ENCODE data around the gene WDR72. TPM values are rescaled to one million over a fixed set of nuclear protein-coding genes. Genes with fewer than 3 reads are reported as not detected.

WDR72 gene
- total RNA-seq, 1 donor from 2014 or later = not detected

DNA sequence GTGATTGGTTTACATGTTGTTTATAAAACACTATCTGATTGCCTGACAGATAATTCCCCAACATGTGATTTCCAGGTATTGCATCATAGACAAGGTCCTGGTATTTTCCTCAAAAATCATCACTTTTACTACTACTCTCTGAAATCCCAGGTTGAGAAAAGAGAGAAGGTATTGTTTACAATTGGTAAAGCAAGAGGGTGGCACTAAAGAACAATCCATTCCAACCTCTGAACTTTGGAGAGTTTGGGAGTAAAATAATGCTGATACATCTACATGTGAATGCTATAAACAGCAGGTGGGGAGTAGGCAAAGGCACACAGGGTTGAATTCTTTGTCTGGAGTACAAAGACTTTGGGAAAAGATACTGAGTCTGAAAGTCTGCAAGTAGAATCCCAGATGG lies 134.2 kb downstream of the WDR72 start:
- intact Hi-C loops (cut with micrococcal nuclease) = no loop called here
- H3K4me3 Mint-ChIP-seq (ENCODE audit: low read depth) = no peak overlapping the region

DNA sequence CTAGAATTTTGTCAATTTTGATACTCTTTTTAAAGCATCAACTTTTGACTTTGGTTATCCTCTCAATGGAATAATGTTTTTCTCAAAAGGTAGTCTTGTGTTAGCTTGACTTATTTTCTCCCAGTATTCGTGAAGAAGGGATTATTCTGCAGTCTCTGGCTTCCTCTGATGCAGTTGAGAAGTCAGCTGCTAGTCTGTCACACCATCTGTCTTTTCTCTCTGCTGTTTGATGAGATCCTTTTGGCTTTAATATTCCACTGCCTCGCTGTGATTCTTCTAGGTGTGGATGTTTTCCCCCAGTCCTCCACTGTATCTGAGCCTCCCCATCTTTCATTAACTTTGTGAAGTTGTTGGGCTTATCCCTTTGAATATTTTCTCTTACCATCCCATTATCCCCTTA lies 141.0 kb downstream of the WDR72 start:
- Mint-ChIP-seq H3K27me3 (ENCODE audit: low read depth) (no peaks in the 10 kb centered on the region), H3K4me3 (ENCODE audit: low read depth) (no peak overlapping the region), H3K9me3 (no peaks in the 10 kb centered on the region), H3K27ac (no peak overlapping the region), H3K36me3 (ENCODE audit: low read depth) (no peaks in the 10 kb centered on the region), H3K4me1 (ENCODE audit: low read depth) (no peaks in the 10 kb centered on the region)
- intact Hi-C loops (cut with micrococcal nuclease) = no loop called here
- DNase-seq (ENCODE audit: low spot score) = no peak

More for the DNA sequence above, 134.2 kb downstream of the WDR72 start:
- Mint-ChIP-seq H3K27ac (no peak overlapping the region), H3K9me3 (peaks cover 3% of the 10 kb centered on the region), H3K36me3 (ENCODE audit: low read depth) (no peaks in the 10 kb centered on the region), H3K27me3 (ENCODE audit: low read depth) (no peaks in the 10 kb centered on the region), H3K4me1 (ENCODE audit: low read depth) (no peaks in the 10 kb centered on the region)
- DNase-seq (ENCODE audit: low spot score) = no peak

DNA sequence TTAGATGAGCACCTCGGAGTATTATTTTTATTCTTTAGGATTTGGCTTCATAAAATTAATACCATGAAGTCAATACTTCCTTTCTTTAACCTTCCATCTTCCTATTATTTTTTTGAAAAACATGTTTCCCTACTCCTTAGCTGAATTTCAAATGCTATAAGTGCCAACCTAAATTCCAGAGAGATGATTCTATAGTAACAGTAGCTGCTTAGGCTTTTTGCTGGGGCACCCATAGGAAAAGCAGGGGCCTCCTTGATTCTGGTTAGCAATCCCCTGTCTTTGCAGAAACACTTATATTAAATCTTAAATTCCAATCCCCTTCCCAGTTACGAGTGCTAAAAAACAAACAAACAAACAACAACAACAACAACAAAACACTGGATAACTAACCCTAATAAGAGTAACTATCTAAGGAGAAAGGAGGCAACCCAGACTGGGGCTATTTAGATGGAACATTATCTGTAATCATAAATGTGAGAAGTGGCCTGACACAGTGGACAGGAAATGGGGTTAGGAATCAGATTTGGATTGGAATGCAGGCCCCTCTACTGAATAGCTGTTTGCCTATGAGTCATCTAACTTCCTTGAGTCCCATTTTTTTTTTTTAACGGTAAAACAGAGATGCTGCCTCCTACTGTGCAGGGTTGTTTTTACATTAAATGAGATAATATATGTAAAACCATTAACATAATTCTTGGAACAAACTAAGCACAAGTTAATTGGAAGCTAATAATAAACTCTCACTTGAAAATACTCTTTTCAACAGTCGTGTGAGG lies 148.1 kb downstream of the WDR72 start:
- H3K4me1 Mint-ChIP-seq (ENCODE audit: low read depth) = no peaks in the 10 kb centered on the region
- H3K4me3 Mint-ChIP-seq (ENCODE audit: low read depth) = no peak overlapping the region
- H3K27me3 Mint-ChIP-seq (ENCODE audit: low read depth) = no peaks in the 10 kb centered on the region
- no peaks in the 10 kb centered on the region for H3K9me3 Mint-ChIP-seq
- no peak overlapping the region for H3K27ac Mint-ChIP-seq
- intact Hi-C loops (cut with micrococcal nuclease) = no loop called here
- no peaks in the 10 kb centered on the region for H3K36me3 Mint-ChIP-seq (ENCODE audit: low read depth)
- no peak for DNase-seq (ENCODE audit: low spot score)

DNA sequence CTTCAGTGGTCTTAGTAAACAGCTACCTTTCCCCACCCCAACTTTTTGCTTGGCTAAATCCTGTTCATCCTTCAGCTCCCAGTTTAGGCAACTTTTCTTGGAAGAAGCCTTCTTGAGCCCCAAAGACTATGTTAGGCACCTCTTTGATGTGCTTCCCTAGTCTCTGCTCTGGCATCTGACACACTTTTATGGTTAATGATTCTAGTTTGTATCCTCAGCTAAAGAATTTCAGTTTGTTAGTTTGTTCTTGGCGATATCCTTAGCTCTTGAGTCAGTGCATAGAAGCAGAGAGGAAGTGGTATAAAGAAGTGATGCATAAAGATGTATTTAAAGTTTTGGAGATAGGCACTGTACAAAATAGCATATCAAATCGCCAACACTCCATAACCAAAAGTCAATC lies 168.4 kb downstream of the WDR72 start:
- no peak overlapping the region for H3K4me3 Mint-ChIP-seq (ENCODE audit: low read depth)
- no peaks in the 10 kb centered on the region for H3K36me3 Mint-ChIP-seq (ENCODE audit: low read depth)
- no peak overlapping the region for H3K27ac Mint-ChIP-seq
- intact Hi-C loops (cut with micrococcal nuclease) = no loop called here
- no peaks in the 10 kb centered on the region for H3K9me3 Mint-ChIP-seq
- no peaks in the 10 kb centered on the region for H3K27me3 Mint-ChIP-seq (ENCODE audit: low read depth)
- no peaks in the 10 kb centered on the region for H3K4me1 Mint-ChIP-seq (ENCODE audit: low read depth)
- DNase-seq (ENCODE audit: low spot score) = no peak

DNA sequence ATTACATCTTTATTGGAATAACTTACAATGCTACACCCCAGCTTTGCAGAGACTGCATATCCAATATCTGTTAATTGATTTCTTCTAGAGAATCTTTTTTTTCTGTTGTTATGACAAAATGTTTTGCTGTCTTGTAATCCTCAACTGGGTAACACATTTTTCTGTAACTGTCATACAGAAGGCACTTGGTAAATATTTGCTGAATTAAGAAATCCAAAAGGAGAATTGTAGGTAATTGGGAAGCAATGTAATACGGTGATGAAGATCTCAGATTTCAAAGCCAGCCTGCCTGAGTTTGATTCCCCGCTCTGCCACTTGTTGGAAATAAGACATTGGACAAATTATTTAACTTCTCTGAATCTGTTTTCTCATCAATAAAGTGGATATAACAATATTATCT lies 169.1 kb downstream of the WDR72 start:
- no peak for DNase-seq (ENCODE audit: low spot score)
- intact Hi-C loops (cut with micrococcal nuclease) = no loop called here
- Mint-ChIP-seq H3K27me3 (ENCODE audit: low read depth) (no peaks in the 10 kb centered on the region), H3K4me3 (ENCODE audit: low read depth) (no peak overlapping the region), H3K4me1 (ENCODE audit: low read depth) (no peaks in the 10 kb centered on the region), H3K27ac (no peak overlapping the region), H3K9me3 (no peaks in the 10 kb centered on the region), H3K36me3 (ENCODE audit: low read depth) (no peaks in the 10 kb centered on the region)

DNA sequence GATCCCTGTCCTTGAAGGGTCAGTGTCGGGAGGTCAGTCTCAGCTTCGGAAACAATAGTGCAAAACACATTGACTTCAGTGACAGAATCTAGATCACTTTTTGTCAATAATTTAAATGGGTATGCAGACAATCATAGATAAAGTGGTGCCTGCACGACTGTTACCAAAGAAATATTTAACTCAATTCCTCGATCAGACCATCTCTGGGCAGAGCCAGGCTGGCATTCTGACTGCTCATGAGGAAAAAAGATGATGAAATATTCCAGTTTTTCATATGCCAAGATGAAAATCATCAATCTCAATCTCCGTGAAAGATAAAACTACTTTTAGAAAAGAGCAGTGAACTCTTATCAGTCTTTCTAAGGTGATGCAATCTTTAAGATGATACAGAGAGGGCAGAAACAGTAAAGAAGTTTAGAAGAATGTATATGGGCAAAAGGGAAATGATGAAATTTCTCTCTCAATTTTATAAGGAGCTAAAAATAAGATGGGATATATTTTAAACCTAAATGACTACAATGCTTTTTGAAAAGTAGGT lies 169.9 kb downstream of the WDR72 start:
- Mint-ChIP-seq H3K27ac (no peak overlapping the region), H3K36me3 (ENCODE audit: low read depth) (no peaks in the 10 kb centered on the region), H3K4me1 (ENCODE audit: low read depth) (no peaks in the 10 kb centered on the region), H3K27me3 (ENCODE audit: low read depth) (no peaks in the 10 kb centered on the region), H3K4me3 (ENCODE audit: low read depth) (no peak overlapping the region), H3K9me3 (no peaks in the 10 kb centered on the region)
- no peak for DNase-seq (ENCODE audit: low spot score)
- intact Hi-C loops (cut with micrococcal nuclease) = no loop called here

DNA sequence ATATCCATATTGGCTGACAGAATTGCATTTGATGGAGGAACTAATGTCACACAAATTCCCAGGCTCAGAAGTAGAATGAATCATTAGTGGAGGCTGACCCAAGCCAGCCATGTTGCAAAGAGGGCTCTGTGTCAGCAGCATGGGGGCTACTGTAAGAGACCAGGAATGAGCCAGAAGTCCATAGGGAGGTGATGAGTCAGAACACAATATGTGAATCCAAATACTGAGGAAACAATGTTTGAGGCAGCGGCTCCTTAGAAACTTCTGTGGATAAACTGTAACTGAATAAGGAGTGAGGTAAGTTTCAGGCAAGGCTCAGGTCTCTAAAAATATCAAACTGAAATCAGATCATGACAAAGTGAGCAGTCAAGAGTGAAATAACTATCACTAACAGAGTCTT lies 170.7 kb downstream of the WDR72 start:
- Mint-ChIP-seq H3K4me1 (ENCODE audit: low read depth) (no peaks in the 10 kb centered on the region), H3K27me3 (ENCODE audit: low read depth) (no peaks in the 10 kb centered on the region), H3K9me3 (no peaks in the 10 kb centered on the region), H3K27ac (no peak overlapping the region), H3K4me3 (ENCODE audit: low read depth) (no peak overlapping the region), H3K36me3 (ENCODE audit: low read depth) (no peaks in the 10 kb centered on the region)
- intact Hi-C loops (cut with micrococcal nuclease) = no loop called here
- DNase-seq (ENCODE audit: low spot score) = no peak

DNA sequence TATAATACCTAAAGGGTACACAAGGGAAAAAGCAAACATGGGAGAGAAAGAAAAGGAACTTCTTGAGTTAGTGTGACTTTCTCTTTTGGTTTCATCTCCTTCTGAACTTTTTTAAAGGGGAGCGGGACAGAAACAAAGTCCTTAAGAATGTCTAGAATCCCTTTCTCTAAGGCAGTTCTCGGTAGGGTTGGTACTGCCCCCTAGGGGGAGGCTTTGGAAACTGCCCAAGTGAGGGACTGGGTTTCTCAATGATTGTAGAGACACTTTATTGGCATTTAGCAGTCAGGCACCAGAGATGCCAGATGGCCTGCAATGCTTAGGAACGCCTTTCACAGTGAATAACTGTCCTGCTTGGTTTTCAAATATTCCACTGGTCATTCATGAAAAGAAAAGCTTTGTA lies 172.7 kb downstream of the WDR72 start:
- intact Hi-C loops (cut with micrococcal nuclease) = no loop called here
- Mint-ChIP-seq H3K36me3 (ENCODE audit: low read depth) (no peaks in the 10 kb centered on the region), H3K27me3 (ENCODE audit: low read depth) (no peaks in the 10 kb centered on the region), H3K9me3 (no peaks in the 10 kb centered on the region), H3K27ac (no peak overlapping the region), H3K4me1 (ENCODE audit: low read depth) (no peaks in the 10 kb centered on the region), H3K4me3 (ENCODE audit: low read depth) (no peak overlapping the region)
- DNase-seq (ENCODE audit: low spot score) = peak; percentile 8

DNA sequence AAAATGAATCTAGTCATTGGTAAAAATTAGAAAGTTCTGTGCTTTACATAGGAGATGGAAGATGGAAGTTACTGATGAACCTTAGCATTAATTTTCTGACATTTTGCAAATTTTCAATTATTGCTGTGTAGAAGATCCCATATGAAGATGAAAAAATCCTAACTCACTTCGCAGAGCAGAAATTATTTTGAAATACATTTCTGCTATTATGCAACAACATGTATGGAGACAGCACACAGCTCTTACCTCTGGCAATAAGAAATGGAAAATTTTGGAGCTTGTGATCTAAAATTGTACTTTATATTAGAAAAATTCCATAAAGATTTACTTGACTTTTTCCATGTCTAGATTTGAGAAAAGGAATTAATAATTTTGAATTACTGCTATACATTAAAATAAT lies 177.9 kb downstream of the WDR72 start:
- no peak overlapping the region for H3K27ac Mint-ChIP-seq
- H3K4me1 Mint-ChIP-seq (ENCODE audit: low read depth) = no peaks in the 10 kb centered on the region
- H3K4me3 Mint-ChIP-seq (ENCODE audit: low read depth) = no peak overlapping the region
- no peaks in the 10 kb centered on the region for H3K9me3 Mint-ChIP-seq
- H3K27me3 Mint-ChIP-seq (ENCODE audit: low read depth) = no peaks in the 10 kb centered on the region
- H3K36me3 Mint-ChIP-seq (ENCODE audit: low read depth) = no peaks in the 10 kb centered on the region
- DNase-seq (ENCODE audit: low spot score) = no peak
- intact Hi-C loops (cut with micrococcal nuclease) = no loop called here

DNA sequence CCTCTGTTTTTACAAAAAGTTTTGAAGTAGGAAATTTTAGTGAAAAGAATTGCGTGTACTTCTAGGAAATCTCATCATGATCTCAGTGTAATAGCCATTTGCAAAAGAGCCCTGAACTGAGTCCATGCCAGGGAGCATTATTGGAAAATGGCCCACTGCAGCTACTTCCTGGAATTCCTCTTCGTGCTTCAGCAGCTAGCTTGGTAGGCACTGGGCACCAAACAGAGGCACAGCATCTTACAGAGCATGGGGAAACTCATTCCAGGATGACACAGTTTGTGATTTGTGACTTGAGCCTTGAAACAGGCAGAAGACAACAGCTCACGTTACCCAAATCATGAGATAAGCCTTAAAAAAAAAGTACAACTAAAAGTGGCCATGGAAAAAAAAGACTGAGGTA lies 179.1 kb downstream of the WDR72 start:
- Mint-ChIP-seq H3K4me3 (ENCODE audit: low read depth) (no peak overlapping the region), H3K27ac (no peak overlapping the region), H3K4me1 (ENCODE audit: low read depth) (no peaks in the 10 kb centered on the region), H3K27me3 (ENCODE audit: low read depth) (no peaks in the 10 kb centered on the region), H3K9me3 (no peaks in the 10 kb centered on the region), H3K36me3 (ENCODE audit: low read depth) (no peaks in the 10 kb centered on the region)
- intact Hi-C loops (cut with micrococcal nuclease) = no loop called here
- DNase-seq (ENCODE audit: low spot score) = no peak

DNA sequence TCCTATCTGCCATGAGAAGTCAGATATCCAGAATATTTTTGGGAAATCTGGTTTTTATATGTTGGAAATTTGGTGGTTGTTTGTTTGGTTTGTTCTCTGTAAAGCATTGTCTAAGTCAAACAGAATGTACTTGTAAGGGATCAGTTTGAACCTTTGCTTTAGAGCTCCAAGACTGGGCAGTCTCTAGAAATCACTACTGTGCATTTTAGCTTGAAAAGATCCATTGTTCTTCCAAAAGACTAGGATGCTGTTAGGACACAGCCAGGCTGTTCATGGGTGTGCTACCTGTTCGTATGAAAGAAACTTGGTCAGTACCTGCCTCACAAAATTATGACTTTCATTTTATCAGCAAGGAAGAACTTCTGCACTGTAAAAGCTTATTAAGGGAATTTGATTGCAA lies 182.6 kb downstream of the WDR72 start:
- Mint-ChIP-seq H3K27ac (no peak overlapping the region), H3K36me3 (ENCODE audit: low read depth) (no peaks in the 10 kb centered on the region), H3K4me3 (ENCODE audit: low read depth) (no peak overlapping the region), H3K9me3 (no peaks in the 10 kb centered on the region), H3K4me1 (ENCODE audit: low read depth) (no peaks in the 10 kb centered on the region), H3K27me3 (ENCODE audit: low read depth) (no peaks in the 10 kb centered on the region)
- DNase-seq (ENCODE audit: low spot score) = no peak
- intact Hi-C loops (cut with micrococcal nuclease) = no loop called here

DNA sequence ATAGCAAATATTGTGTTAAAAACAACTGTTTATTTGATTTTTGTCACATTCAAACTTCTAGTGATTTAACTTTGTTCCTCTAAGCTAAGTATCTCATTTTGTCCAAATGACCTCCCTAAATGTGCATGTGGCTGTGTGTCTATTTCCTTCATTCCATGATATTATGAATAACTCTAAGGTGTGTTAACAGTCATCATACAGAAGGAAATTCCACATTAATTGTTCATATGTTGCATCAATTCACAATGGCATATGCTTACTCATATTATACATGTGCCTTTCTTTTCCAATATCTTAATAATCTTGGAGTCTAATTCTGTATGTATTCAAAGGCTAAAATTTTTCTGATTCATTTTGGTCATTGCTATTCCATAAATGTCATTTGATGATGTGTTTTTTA lies 186.4 kb downstream of the WDR72 start:
- no peaks in the 10 kb centered on the region for H3K36me3 Mint-ChIP-seq (ENCODE audit: low read depth)
- DNase-seq (ENCODE audit: low spot score) = no peak
- no peaks in the 10 kb centered on the region for H3K9me3 Mint-ChIP-seq
- no peak overlapping the region for H3K4me3 Mint-ChIP-seq (ENCODE audit: low read depth)
- no peaks in the 10 kb centered on the region for H3K27me3 Mint-ChIP-seq (ENCODE audit: low read depth)
- intact Hi-C loops (cut with micrococcal nuclease) = no loop called here
- no peaks in the 10 kb centered on the region for H3K4me1 Mint-ChIP-seq (ENCODE audit: low read depth)
- no peak overlapping the region for H3K27ac Mint-ChIP-seq

DNA sequence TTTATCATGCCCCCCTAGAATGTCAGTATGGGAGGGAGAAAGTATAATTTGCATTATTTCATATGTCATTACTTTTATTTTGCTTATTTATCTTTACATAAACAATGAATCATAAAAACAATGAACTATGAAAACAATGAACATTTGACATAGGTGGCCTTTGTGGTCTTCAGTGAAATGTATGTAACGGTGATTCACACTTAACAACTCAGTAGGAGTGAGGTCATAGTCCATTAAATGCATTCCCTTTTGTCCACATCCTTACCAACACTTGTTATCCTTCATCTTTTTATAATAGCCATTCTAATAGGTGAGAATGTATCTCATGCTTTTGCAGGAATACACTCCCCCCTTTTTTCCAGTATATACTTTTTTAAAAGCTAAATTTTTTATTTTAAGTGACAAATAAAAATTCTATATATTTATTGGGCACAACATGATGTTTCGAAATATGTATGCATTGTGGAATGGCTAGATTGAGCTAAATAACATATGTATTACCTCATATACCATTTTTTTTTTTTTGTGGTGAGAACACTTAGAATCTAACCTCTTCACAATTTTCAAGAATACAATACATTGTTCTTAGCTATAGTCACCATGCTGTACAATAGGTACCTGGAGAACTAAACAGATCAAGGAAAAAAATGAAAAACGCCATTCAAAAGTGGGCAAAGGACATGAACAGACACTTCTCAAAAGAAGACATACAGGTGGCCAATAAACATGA lies 189.5 kb downstream of the WDR72 start:
- Mint-ChIP-seq H3K27me3 (ENCODE audit: low read depth) (no peaks in the 10 kb centered on the region), H3K4me3 (ENCODE audit: low read depth) (no peak overlapping the region), H3K9me3 (no peaks in the 10 kb centered on the region), H3K27ac (no peak overlapping the region), H3K36me3 (ENCODE audit: low read depth) (no peaks in the 10 kb centered on the region), H3K4me1 (ENCODE audit: low read depth) (no peaks in the 10 kb centered on the region)
- no peak for DNase-seq (ENCODE audit: low spot score)
- intact Hi-C loops (cut with micrococcal nuclease) = no loop called here
